Ishikawa (cell line): ENCODE data around the gene HMGB1.

Source experiments
- CEBPB ChIP-seq: IDR thresholded peaks from 2 replicates; pipeline ENCODE4 v1.6.1; 2012
- CREB1 ChIP-seq: IDR thresholded peaks from 2 replicates; pipeline ENCODE4 v1.6.1; 2012; ENCODE audit warnings: low read depth
- EGR1 ChIP-seq: IDR thresholded peaks from 2 replicates; pipeline ENCODE4 v1.6.1; 2012
- EP300 ChIP-seq: IDR thresholded peaks from 2 replicates; pipeline ENCODE4 v1.6.1; 2012; ENCODE audit warnings: borderline replicate concordance
- FOXM1 ChIP-seq: IDR thresholded peaks from 2 replicates; pipeline ENCODE4 v1.6.1; 2012; ENCODE audit warnings: low read depth, borderline replicate concordance
- MAX ChIP-seq: IDR thresholded peaks from 2 replicates; pipeline ENCODE4 v1.6.1; 2012
- NFIC ChIP-seq: IDR thresholded peaks from 2 replicates; pipeline ENCODE4 v1.6.1; 2012
- RAD21 ChIP-seq: IDR thresholded peaks from 2 replicates; pipeline ENCODE4 v1.6.1; 2012; ENCODE audit warnings: low read depth
- REST ChIP-seq: IDR thresholded peaks from 2 replicates; pipeline ENCODE4 v1.6.1; 2012; ENCODE audit warnings: low read depth, mild to moderate bottlenecking
- TAF1 ChIP-seq: IDR thresholded peaks from 2 replicates; pipeline ENCODE4 v1.6.1; 2012; ENCODE audit warnings: low read depth, mild to moderate bottlenecking
- TCF12 ChIP-seq: IDR thresholded peaks from 2 replicates; pipeline ENCODE4 v1.6.1; 2012; ENCODE audit warnings: low read depth
- TEAD4 ChIP-seq: IDR thresholded peaks from 2 replicates; pipeline ENCODE4 v1.6.1; 2012
- USF1 ChIP-seq: IDR thresholded peaks from 2 replicates; pipeline ENCODE4 v1.6.1; 2012
- YY1 ChIP-seq: IDR thresholded peaks from 2 replicates; pipeline ENCODE4 v1.6.1; 2012; ENCODE audit warnings: low read depth
- ZBTB7A ChIP-seq: IDR thresholded peaks from 2 replicates; pipeline ENCODE4 v1.6.1; 2012; ENCODE audit warnings: low read depth

HMGB1 gene

GRCh38 chr13:30481241-30481760 lies 15.6 kb upstream of the HMGB1 start:
- TF ChIP-seq CREB1 (no peak), REST (no peak), USF1 (no peak), MAX (no peak), RAD21 (no peak), TCF12 (no peak)

GRCh38 chr13:30480292-30480950 lies 14.7 kb upstream of the HMGB1 start:
- no peak for TF ChIP-seq REST
- TF ChIP-seq TAF1 = no peak
- no peak for TF ChIP-seq EGR1
- no peak for TF ChIP-seq MAX
- no peak for TF ChIP-seq EP300
- TF ChIP-seq NFIC = no peak
- no peak for TF ChIP-seq USF1
- no peak for TF ChIP-seq ZBTB7A
- no peak for TF ChIP-seq TCF12
- TF ChIP-seq TEAD4 = no peak
- no peak for TF ChIP-seq YY1
- no peak for TF ChIP-seq RAD21
- no peak for TF ChIP-seq FOXM1
- no peak for TF ChIP-seq CREB1
- TF ChIP-seq CEBPB = no peak

GRCh38 chr13:30479883-30480219 lies 14.1 kb upstream of the HMGB1 start:
- TF ChIP-seq CREB1 = no peak
- TF ChIP-seq TEAD4 = no peak
- no peak for TF ChIP-seq TCF12

- TF ChIP-seq YY1 = no peak
- TF ChIP-seq CEBPB = no peak
- TF ChIP-seq EP300 = no peak
- no peak for TF ChIP-seq MAX
Observed at GRCh38 chr13:30479154-30479882, 13.6 kb upstream of the HMGB1 start.

- TF ChIP-seq MAX (no peak), RAD21 (no peak), REST (no peak), EGR1 (no peak), NFIC (no peak), CREB1 (no peak), USF1 (no peak)
Observed at GRCh38 chr13:30477346-30478195, 11.8 kb upstream of the HMGB1 start.
